ENCODE measurements around the gene LRRC45. TPM values are rescaled to one million over a fixed set of nuclear protein-coding genes. Genes with fewer than 3 reads are reported as not detected.
A peak's percentile ranks its signal among the peaks of the same experiment; 100 is the strongest.

Gene LRRC45
- total and polyA plus RNA-seq, 9 of the 15 experiments (the other 6 are each of a cell fraction or from before 2014, with no cell fraction given): 3.5 to 21.5 (median 11.2) TPM; not detected in 2

GRCh38 chr17:81980707-81981343 is 42.3 kb upstream of the LRRC45 start (continued):
- TF ChIP-seq KLF10 (CRISPR knock-in tag; IDR thresholded peaks at IDR 0.05): no peak
- no peak for TF ChIP-seq HNRNPH1 (optimal IDR thresholded peaks at IDR 0.05; ENCODE audit: low read depth, low read length)
- TF ChIP-seq ZNF778 (CRISPR knock-in tag; IDR thresholded peaks at IDR 0.05): no peak
- TF ChIP-seq ZNF212 (CRISPR knock-in tag; IDR thresholded peaks at IDR 0.05): no peak
- no peak for TF ChIP-seq C11orf30 (IDR thresholded peaks at IDR 0.05; ENCODE audit: low read depth)
- TF ChIP-seq NR2C1 (IDR thresholded peaks at IDR 0.05): no peak
- no peak for TF ChIP-seq NR2C1 (tag; IDR thresholded peaks at IDR 0.05)
- no peak for TF ChIP-seq ZBTB17 (CRISPR knock-in tag; IDR thresholded peaks at IDR 0.05)
- no peak for TF ChIP-seq PRPF4 (IDR thresholded peaks at IDR 0.05; ENCODE audit: insufficient read depth, low read depth, low read length, poor library complexity, severe bottlenecking)
- TF ChIP-seq SMARCE1 (IDR thresholded peaks at IDR 0.05): peak; percentile 33; the same call in 1 of the 2 replicates
- peak; percentile 81 for TF ChIP-seq TEAD4 (IDR thresholded peaks at IDR 0.05; ENCODE audit: low read length)
- no peak for TF ChIP-seq TEAD4 (CRISPR knock-in tag; IDR thresholded peaks at IDR 0.05; ENCODE audit: borderline replicate concordance)
- peak; percentile 60 for TF ChIP-seq ZNF740 (CRISPR knock-in tag; IDR thresholded peaks at IDR 0.05)
- no peak for TF ChIP-seq ZNF740 (tag; IDR thresholded peaks at IDR 0.05)
- TF ChIP-seq CHCHD3 (CRISPR knock-in tag; IDR thresholded peaks at IDR 0.05): no peak
- no peak for TF ChIP-seq SMAD2 (IDR thresholded peaks at IDR 0.05; ENCODE audit: low read depth, low read length)
- TF ChIP-seq NUFIP1 (IDR thresholded peaks at IDR 0.05; ENCODE audit: partially characterized antibody): no peak
- no peak for TF ChIP-seq RBM15 (IDR thresholded peaks at IDR 0.05; ENCODE audit: insufficient read depth, low read length)
- TF ChIP-seq NELFE (IDR thresholded peaks at IDR 0.05; ENCODE audit: insufficient read depth, insufficient read length): no peak
- peak; percentile 77 to 90 for TF ChIP-seq TEAD1 (CRISPR knock-in tag; IDR thresholded peaks at IDR 0.05)
- TF ChIP-seq CBX8 (IDR thresholded peaks at IDR 0.05; ENCODE audit: borderline replicate concordance, extremely low read depth, low read depth, low read length, poor library complexity, severe bottlenecking): no peak
- no peak for TF ChIP-seq GATAD2B (IDR thresholded peaks at IDR 0.05; ENCODE audit: borderline replicate concordance)
- no peak for TF ChIP-seq SIN3B (IDR thresholded peaks at IDR 0.05; ENCODE audit: low read depth)
- peak; percentile 31; the same call in 1 of the 2 replicates for TF ChIP-seq SMARCA4 (IDR thresholded peaks at IDR 0.05)
- TF ChIP-seq ZNF696 (CRISPR knock-in tag; conservative IDR thresholded peaks at IDR 0.05): no peak
- no peak for TF ChIP-seq XRCC5 (IDR thresholded peaks at IDR 0.05; ENCODE audit: low read depth, low read length)
